GM13977 (cell line): Measurements from ENCODE around the gene ZNF236.

Experiments
- DNase-seq: peaks from one replicate; pipeline ENCODE4 v3.0.0; 2012; ENCODE audit warnings: low spot score
- CTCF ChIP-seq: IDR thresholded peaks from 2 replicates; pipeline ENCODE4 v1.5.1; 2012; ENCODE audit warnings: mild to moderate bottlenecking, control low read depth; ENCODE audit not compliant: insufficient read depth; ENCODE audit errors: extremely low read depth, missing control alignments
- in situ Hi-C: fragments of 300-500 bp; cut with MboI; formaldehyde crosslinking; loops from one replicate; pipeline ENCODE4 v1.12.0; 2022; ENCODE audit warnings: low sequenced_read_pairs, low pct_unique_long_range_greater_than_20kb, mixed read lengths, inconsistent platforms; ENCODE audit not compliant: unreplicated experiment

The ZNF236 gene

DNA sequence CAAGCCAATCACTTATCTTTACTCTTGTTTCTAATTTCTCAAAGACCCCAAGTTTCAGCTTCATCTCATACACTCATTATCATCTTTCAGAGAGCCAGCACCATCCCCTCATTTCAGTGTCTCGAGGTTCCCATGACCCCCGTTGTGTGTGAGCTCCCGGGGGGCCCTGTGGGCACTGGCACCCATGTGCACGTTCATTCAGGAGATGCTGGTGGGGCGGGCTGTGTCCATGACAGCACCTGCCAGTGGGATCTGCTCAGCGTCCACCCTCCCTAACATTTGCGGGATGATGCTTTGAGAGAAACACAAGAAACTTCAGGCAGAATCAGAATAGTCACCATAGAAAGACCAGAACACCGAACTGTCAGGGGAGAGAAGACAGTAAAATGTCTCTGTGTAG, 189.8 kb downstream of the ZNF236 start:
- no peak for DNase-seq
- no peak for TF ChIP-seq CTCF
- in situ Hi-C loops, result loop anchor here (25.0 kb wide), 1 partner anchor 200 kb away; no protein-coding TSS in a partner anchor

- in situ Hi-C loops, result loop anchor here (25.0 kb wide), 1 partner anchor 199 kb away; no protein-coding TSS in a partner anchor
- no peak for DNase-seq
- no peak for TF ChIP-seq CTCF
Observed at GRCh38 chr18:77012806-77013541, 190.6 kb downstream of the ZNF236 start.

GRCh38 chr18:77013811-77014521, 191.6 kb downstream of the ZNF236 start:
- DNase-seq, result no peak
- in situ Hi-C loops, result loop anchor here (25.0 kb wide), 1 partner anchor 198 kb away; no protein-coding TSS in a partner anchor
- TF ChIP-seq CTCF, result no peak

GRCh38 chr18:77014538-77014937, 192.2 kb downstream of the ZNF236 start:
- in situ Hi-C loops, result loop anchor here (25.0 kb wide), 1 partner anchor 198 kb away; no protein-coding TSS in a partner anchor
- TF ChIP-seq CTCF, result no peak
- no peak for DNase-seq

DNA sequence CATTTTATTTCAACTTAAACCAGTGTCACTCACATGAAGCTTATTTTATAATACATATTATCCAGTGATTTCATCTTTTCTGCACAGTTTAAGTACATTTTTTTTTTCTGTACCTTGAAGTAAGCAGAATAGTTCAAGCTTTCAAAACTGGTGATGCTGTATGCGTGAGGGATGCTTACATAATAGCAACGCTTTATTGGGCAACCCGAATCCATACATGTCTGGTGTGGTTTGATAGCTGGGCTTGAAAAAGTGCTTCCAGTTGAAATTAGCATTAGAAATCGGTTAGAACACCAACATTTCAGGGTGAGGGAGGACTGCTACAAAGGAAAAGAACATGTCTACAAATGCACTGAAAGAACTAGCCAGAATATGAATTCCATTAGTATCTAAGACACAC, 192.8 kb downstream of the ZNF236 start:
- no peak for TF ChIP-seq CTCF
- no peak for DNase-seq
- in situ Hi-C loops, result loop anchor here (25.0 kb wide), 1 partner anchor 197 kb away; no protein-coding TSS in a partner anchor

- no peak for TF ChIP-seq CTCF
- in situ Hi-C loops, result loop anchor here (25.0 kb wide), 1 partner anchor 196 kb away; no protein-coding TSS in a partner anchor
- no peak for DNase-seq
Observed at GRCh38 chr18:77015771-77016710, 193.7 kb downstream of the ZNF236 start.
